CD4-positive, alpha-beta memory T cell (primary cell): Measurements from ENCODE around the gene THSD7B. TPM values are rescaled to one million over a fixed set of nuclear protein-coding genes. Genes with fewer than 3 reads are reported as not detected.

ENCODE experiments used
- CTCF ChIA-PET: fragments of 350-600 bp; sonication (Branson Sonifier 250); formaldehyde crosslinking; loops from one replicate; lab custom pipeline; 2021; ENCODE audit warnings: inconsistent platforms; ENCODE audit not compliant: partially characterized antibody; lab: Charles Lee
- POLR2A ChIA-PET: fragments of 350-600 bp; sonication (Branson Sonifier 250); formaldehyde crosslinking; loops from one replicate; lab custom pipeline; 2021; ENCODE audit not compliant: partially characterized antibody; lab: Charles Lee
- DNase-seq, 5 donors: peaks; one replicate each; pipeline versions ENCODE4 v3.0.0 to v3.0.0-alpha.2; 2020 to 2022; ENCODE audit warnings: mixed read lengths in 1 of 5
- H3K27ac ChIP-seq: one replicate; pipeline ENCODE4 v1.7.0; 2013; ENCODE audit warnings: low read depth, low read length
- H3K27me3 ChIP-seq: 2 replicates; pipeline ENCODE4 v1.7.0; 2013; ENCODE audit warnings: mild to moderate bottlenecking, low read length, moderate library complexity; ENCODE audit not compliant: insufficient read depth
- H3K36me3 ChIP-seq: 2 replicates; pipeline ENCODE4 v1.7.0; 2013; ENCODE audit warnings: mild to moderate bottlenecking, low read length, moderate library complexity; ENCODE audit not compliant: insufficient read depth
- H3K4me1 ChIP-seq: 2 replicates; pipeline ENCODE4 v1.7.0; 2013; ENCODE audit warnings: mild to moderate bottlenecking, low read length, moderate library complexity; ENCODE audit not compliant: insufficient read depth
- H3K4me3 ChIP-seq, 2 donors: one replicate each; pipeline ENCODE4 v1.7.0; 2013; ENCODE audit warnings: low read length in 2 of 2, mild to moderate bottlenecking in 1 of 2
- H3K9me3 ChIP-seq, 2 donors: one replicate each; pipeline ENCODE4 v1.7.0; 2013; ENCODE audit warnings: low read length in 2 of 2, control low read depth in 1 of 2; ENCODE audit not compliant: control insufficient read depth in 1 of 2
- H3K27ac Mint-ChIP-seq, 7 donors: one replicate each; pipeline ENCODE4 v1.8.0; 2020 to 2021; ENCODE audit warnings: mixed read lengths in 7 of 7, mild to moderate bottlenecking in 6 of 7, inconsistent platforms in 3 of 7, moderate library complexity in 3 of 7
- H3K27me3 Mint-ChIP-seq, 2 donors: one replicate each; pipeline ENCODE4 v1.8.0; 2020 to 2021; ENCODE audit warnings: mixed read lengths in 2 of 2
- H3K36me3 Mint-ChIP-seq, 2 donors: one replicate each; pipeline ENCODE4 v1.8.0; 2020 to 2021; ENCODE audit warnings: mixed read lengths in 2 of 2, inconsistent platforms in 1 of 2, mild to moderate bottlenecking in 1 of 2
- H3K4me1 Mint-ChIP-seq, 4 donors: one replicate each; pipeline ENCODE4 v1.8.0; 2020 to 2021; ENCODE audit warnings: mixed read lengths in 4 of 4, mild to moderate bottlenecking in 1 of 4
- H3K4me3 Mint-ChIP-seq, 8 donors: one replicate each; pipeline ENCODE4 v1.8.0; 2020 to 2021; ENCODE audit warnings: mixed read lengths in 8 of 8, mild to moderate bottlenecking in 7 of 8, moderate library complexity in 6 of 8, inconsistent platforms in 3 of 8
- H3K9me3 Mint-ChIP-seq, 8 donors: one replicate each; pipeline ENCODE4 v1.8.0; 2020 to 2021; ENCODE audit warnings: mixed read lengths in 8 of 8, mild to moderate bottlenecking in 5 of 8, inconsistent platforms in 3 of 8, moderate library complexity in 1 of 8
- intact Hi-C: fragments of 100-400 bp; cut with micrococcal nuclease; formaldehyde crosslinking; loops from one replicate; pipeline ENCODE4 v1.15.1; 2023
- polyA plus RNA-seq, 2 donors: library from polyadenylated mRNA; unstranded; fragments of 300-500 nt; fragmentation: Illumina TruSeq; gene quantifications; one replicate each; pipeline ENCODE4 v1.2.3, GENCODE V29; 2021
- total RNA-seq, 2 experiments: library from RNA; stranded (reverse); gene quantifications; one replicate each; pipeline ENCODE4 v1.2.3, GENCODE V29; 2021

Gene THSD7B
- total and polyA plus RNA-seq, 4 experiments from 2014 or later, result not detected

GRCh38 chr2:137179542-137179941 lies 414.2 kb downstream of the THSD7B start:
- no peaks in the 10 kb centered on the region for H3K4me1 ChIP-seq
- H3K27me3 ChIP-seq, result no peaks in the 10 kb centered on the region
- H3K9me3 Mint-ChIP-seq, result peaks cover 0 to 2% (median 0%) of the 10 kb centered on the region in 8 donors
- no peak overlapping the region for H3K27ac ChIP-seq
- H3K4me3 ChIP-seq, result no peak overlapping the region
- no peak for DNase-seq
- H3K27ac Mint-ChIP-seq, result no peak overlapping the region
- intact Hi-C loops, result no loop called here
- POLR2A ChIA-PET, result no interaction called here
- CTCF ChIA-PET, result no interaction called here
- no peaks in the 10 kb centered on the region for H3K36me3 Mint-ChIP-seq
- no peaks in the 10 kb centered on the region for H3K27me3 Mint-ChIP-seq
- H3K4me3 Mint-ChIP-seq, result no peak overlapping the region
- H3K4me1 Mint-ChIP-seq, result no peaks in the 10 kb centered on the region
- no peaks in the 10 kb centered on the region for H3K9me3 ChIP-seq
- H3K36me3 ChIP-seq, result no peaks in the 10 kb centered on the region

GRCh38 chr2:137180012-137180411 lies 414.7 kb downstream of the THSD7B start:
- no peaks in the 10 kb centered on the region for H3K4me1 Mint-ChIP-seq
- intact Hi-C loops, result no loop called here
- H3K36me3 Mint-ChIP-seq, result no peaks in the 10 kb centered on the region
- Histone ChIP-seq H3K36me3 (no peaks in the 10 kb centered on the region), H3K9me3 (no peaks in the 10 kb centered on the region), H3K4me1 (no peaks in the 10 kb centered on the region), H3K4me3 (no peak overlapping the region), H3K27me3 (no peaks in the 10 kb centered on the region), H3K27ac (no peak overlapping the region)
- H3K9me3 Mint-ChIP-seq, result peaks cover 0 to 2% (median 0%) of the 10 kb centered on the region in 8 donors
- no peaks in the 10 kb centered on the region for H3K27me3 Mint-ChIP-seq
- no peak overlapping the region for H3K4me3 Mint-ChIP-seq
- ChIA-PET CTCF (no interaction called here), POLR2A (no interaction called here)
- no peak overlapping the region for H3K27ac Mint-ChIP-seq
- DNase-seq, result no peak

DNA sequence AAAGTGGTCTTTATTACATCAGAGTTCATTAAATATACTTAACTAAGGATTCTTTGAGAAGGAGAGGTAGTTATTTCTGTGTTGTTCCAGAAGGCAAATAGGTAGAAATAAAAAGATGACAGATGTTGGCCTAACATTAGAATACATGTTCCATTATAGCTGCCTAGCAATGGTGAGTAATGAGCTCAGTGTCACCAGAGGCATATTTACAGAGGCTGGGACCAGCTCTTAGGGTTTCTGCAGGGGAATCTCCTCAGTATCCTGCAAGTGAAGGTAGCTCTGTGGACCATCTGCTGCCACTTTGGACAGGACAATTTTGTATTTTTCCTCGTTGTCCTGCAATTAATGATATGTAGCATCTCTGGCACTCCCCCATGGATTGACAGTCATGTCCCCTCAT lies 416.0 kb downstream of the THSD7B start:
- POLR2A ChIA-PET, result no interaction called here
- no peak overlapping the region for H3K27ac ChIP-seq
- Mint-ChIP-seq H3K4me1 (no peaks in the 10 kb centered on the region), H3K36me3 (no peaks in the 10 kb centered on the region), H3K9me3 (peaks cover 0 to 7% (median 0%) of the 10 kb centered on the region in 8 donors), H3K27me3 (no peaks in the 10 kb centered on the region), H3K4me3 (no peak overlapping the region), H3K27ac (no peak overlapping the region)
- H3K9me3 ChIP-seq, result no peaks in the 10 kb centered on the region
- no peak overlapping the region for H3K4me3 ChIP-seq
- H3K27me3 ChIP-seq, result no peaks in the 10 kb centered on the region
- H3K4me1 ChIP-seq, result no peaks in the 10 kb centered on the region
- CTCF ChIA-PET, result no interaction called here
- DNase-seq, result no peak
- intact Hi-C loops, result no loop called here
- H3K36me3 ChIP-seq, result no peaks in the 10 kb centered on the region

DNA sequence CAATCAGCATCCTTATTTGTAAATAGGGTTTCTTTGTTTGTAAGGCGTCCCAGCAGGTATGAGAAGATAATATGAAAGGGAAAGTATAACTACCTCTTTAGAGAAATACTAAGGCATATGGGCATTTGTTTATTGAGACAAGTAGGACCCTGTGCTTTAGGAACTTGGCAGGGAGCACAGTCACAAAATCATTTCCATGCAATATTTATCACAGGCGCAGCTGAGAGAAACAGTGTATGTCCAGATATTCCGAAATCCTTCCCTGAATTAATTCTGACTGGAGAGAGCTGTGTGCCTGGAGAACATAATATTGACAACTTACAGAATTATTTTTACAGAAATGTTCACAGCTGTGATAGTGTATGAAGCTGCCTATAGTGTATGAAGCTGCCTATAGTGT lies 416.7 kb downstream of the THSD7B start:
- ChIA-PET POLR2A (no interaction called here), CTCF (no interaction called here)
- DNase-seq, result no peak
- Mint-ChIP-seq H3K36me3 (no peaks in the 10 kb centered on the region), H3K27me3 (no peaks in the 10 kb centered on the region), H3K27ac (no peak overlapping the region), H3K4me1 (no peaks in the 10 kb centered on the region), H3K4me3 (no peak overlapping the region), H3K9me3 (peaks cover 0 to 5% (median 0%) of the 10 kb centered on the region in 8 donors)
- no peaks in the 10 kb centered on the region for H3K27me3 ChIP-seq
- H3K9me3 ChIP-seq, result no peaks in the 10 kb centered on the region
- no peaks in the 10 kb centered on the region for H3K36me3 ChIP-seq
- H3K4me3 ChIP-seq, result no peak overlapping the region
- intact Hi-C loops, result no loop called here
- H3K4me1 ChIP-seq, result no peaks in the 10 kb centered on the region
- no peak overlapping the region for H3K27ac ChIP-seq

GRCh38 chr2:137183206-137183898 lies 418.0 kb downstream of the THSD7B start:
- intact Hi-C loops, result no loop called here
- no peaks in the 10 kb centered on the region for H3K9me3 ChIP-seq
- no peaks in the 10 kb centered on the region for H3K27me3 ChIP-seq
- Mint-ChIP-seq H3K27ac (no peak overlapping the region), H3K4me3 (no peak overlapping the region), H3K4me1 (no peaks in the 10 kb centered on the region), H3K36me3 (no peaks in the 10 kb centered on the region), H3K27me3 (no peaks in the 10 kb centered on the region), H3K9me3 (peaks cover 0 to 7% (median 0%) of the 10 kb centered on the region in 8 donors)
- POLR2A ChIA-PET, result no interaction called here
- DNase-seq, result no peak
- no peak overlapping the region for H3K4me3 ChIP-seq
- no peak overlapping the region for H3K27ac ChIP-seq
- H3K36me3 ChIP-seq, result no peaks in the 10 kb centered on the region
- no peaks in the 10 kb centered on the region for H3K4me1 ChIP-seq
- CTCF ChIA-PET, result no interaction called here

DNA sequence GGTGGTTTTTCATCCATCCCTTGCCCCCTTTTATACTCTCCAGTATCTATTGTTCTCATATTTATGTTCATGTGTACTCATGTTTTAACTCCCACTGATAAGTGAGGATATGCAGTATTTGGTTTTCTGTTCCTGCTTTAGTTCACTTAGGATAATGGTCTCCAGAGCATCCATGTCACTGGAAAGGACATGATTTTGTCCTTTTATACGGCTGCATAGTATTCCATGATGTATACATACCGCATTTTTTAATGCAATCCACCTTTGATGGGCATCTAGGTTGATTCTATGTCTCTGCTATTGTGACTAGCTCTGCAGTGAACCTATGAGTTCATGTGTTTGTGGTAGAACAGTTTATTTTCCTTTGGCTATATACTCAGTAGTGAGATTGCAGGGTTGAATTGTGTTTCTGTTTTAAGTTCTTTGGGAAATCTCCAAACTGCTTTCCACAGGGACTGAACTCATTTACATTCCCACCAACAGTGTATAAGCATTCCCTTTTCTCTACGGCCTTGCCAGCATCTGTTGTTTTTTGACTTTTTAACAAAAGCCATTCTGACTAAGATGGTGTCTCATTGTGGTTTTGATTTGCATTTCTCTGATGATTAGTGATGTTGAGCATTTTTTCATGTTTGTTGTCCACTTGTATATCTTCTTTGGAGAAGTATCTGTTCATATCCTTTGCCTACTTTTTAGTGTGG lies 420.2 kb downstream of the THSD7B start:
- H3K9me3 Mint-ChIP-seq, result peaks cover 0 to 7% (median 2%) of the 10 kb centered on the region in 8 donors
- Histone ChIP-seq H3K4me1 (no peaks in the 10 kb centered on the region), H3K27ac (no peak overlapping the region), H3K36me3 (no peaks in the 10 kb centered on the region), H3K9me3 (no peaks in the 10 kb centered on the region), H3K4me3 (no peak overlapping the region), H3K27me3 (no peaks in the 10 kb centered on the region)
- H3K4me1 Mint-ChIP-seq, result no peaks in the 10 kb centered on the region
- no peak for DNase-seq
- ChIA-PET POLR2A (no interaction called here), CTCF (no interaction called here)
- no peak overlapping the region for H3K27ac Mint-ChIP-seq
- intact Hi-C loops, result no loop called here
- H3K36me3 Mint-ChIP-seq, result no peaks in the 10 kb centered on the region
- no peak overlapping the region for H3K4me3 Mint-ChIP-seq
- no peaks in the 10 kb centered on the region for H3K27me3 Mint-ChIP-seq

GRCh38 chr2:137187216-137187615 lies 421.9 kb downstream of the THSD7B start:
- no peaks in the 10 kb centered on the region for H3K9me3 ChIP-seq
- ChIA-PET POLR2A (no interaction called here), CTCF (no interaction called here)
- no peak overlapping the region for H3K27ac ChIP-seq
- no peaks in the 10 kb centered on the region for H3K36me3 Mint-ChIP-seq
- H3K27me3 Mint-ChIP-seq, result peaks cover 0 to under 1% of the 10 kb centered on the region in 2 donors
- H3K36me3 ChIP-seq, result no peaks in the 10 kb centered on the region
- no peak overlapping the region for H3K27ac Mint-ChIP-seq
- H3K9me3 Mint-ChIP-seq, result peaks cover 0 to 9% (median 3%) of the 10 kb centered on the region in 8 donors
- DNase-seq, result no peak
- H3K4me3 ChIP-seq, result no peak overlapping the region
- no peaks in the 10 kb centered on the region for H3K4me1 Mint-ChIP-seq
- H3K4me1 ChIP-seq, result no peaks in the 10 kb centered on the region
- no peaks in the 10 kb centered on the region for H3K27me3 ChIP-seq
- intact Hi-C loops, result no loop called here
- H3K4me3 Mint-ChIP-seq, result no peak overlapping the region
